ENCODE data around the gene CIB1.
"Not testable (repeated sequence)": the region's sequence is repeated elsewhere in the genome, so short reads cannot be mapped to it uniquely, and the experiment has no call there.

Gene CIB1

GRCh38 chr15:90201130-90201943, 32.4 kb downstream of the CIB1 start, which contains the start of gene SEMA4B:
TSS of gene SEMA4B (plus strand) at chr15:90201330. CDS start at chr15:90201579, 249 bp downstream.
- DNase-seq: peak; percentile 77
- Mint-ChIP-seq H3K4me1 (peaks cover 20% of the 10 kb centered on the region), H3K27me3 (no peaks in the 10 kb centered on the region)

GRCh38 chr15:90200534-90201129, 33.1 kb downstream of the CIB1 start:
- DNase-seq: peak; percentile 20
- peaks cover 20% of the 10 kb centered on the region for H3K4me1 Mint-ChIP-seq
- H3K9me3 Mint-ChIP-seq: no peaks in the 10 kb centered on the region

More at GRCh38 chr15:90201130-90201943, 32.4 kb downstream of the CIB1 start, which contains the start of gene SEMA4B:
- peak; percentile 89 for ATAC-seq
- Mint-ChIP-seq H3K4me3 (peak within 1 kb of the TSS; percentile 82), H3K9me3 (no peaks in the 10 kb centered on the region), H3K36me3 (ENCODE audit: low read depth) (no peaks in the 10 kb centered on the region), H3K27ac (peak within 1 kb of the TSS; percentile 52)

GRCh38 chr15:90194655-90195054, 39.1 kb downstream of the CIB1 start:
- ATAC-seq (no peak), DNase-seq (no peak)
- Mint-ChIP-seq H3K36me3 (ENCODE audit: low read depth) (no peaks in the 10 kb centered on the region), H3K27ac (no peak overlapping the region), H3K4me1 (peaks cover 33% of the 10 kb centered on the region), H3K9me3 (no peaks in the 10 kb centered on the region), H3K4me3 (no peak overlapping the region), H3K27me3 (no peaks in the 10 kb centered on the region)

More at GRCh38 chr15:90200534-90201129, 33.1 kb downstream of the CIB1 start:
- peak overlapping the region; percentile 52 for H3K27ac Mint-ChIP-seq
- no peaks in the 10 kb centered on the region for H3K36me3 Mint-ChIP-seq (ENCODE audit: low read depth)
- H3K4me3 Mint-ChIP-seq: peak overlapping the region; percentile 82
- ATAC-seq: no peak
- no peaks in the 10 kb centered on the region for H3K27me3 Mint-ChIP-seq

GRCh38 chr15:90192961-90193786, 40.6 kb downstream of the CIB1 start:
- Mint-ChIP-seq H3K27ac (no peak overlapping the region), H3K4me1 (peaks cover 33% of the 10 kb centered on the region), H3K36me3 (ENCODE audit: low read depth) (no peaks in the 10 kb centered on the region), H3K9me3 (no peaks in the 10 kb centered on the region), H3K4me3 (peak overlapping the region; percentile 13), H3K27me3 (no peaks in the 10 kb centered on the region)
- DNase-seq (peak; percentile 22), ATAC-seq (peak; percentile 22)

- peak; percentile 67 for ATAC-seq
- Mint-ChIP-seq H3K9me3 (no peaks in the 10 kb centered on the region), H3K27me3 (no peaks in the 10 kb centered on the region), H3K4me1 (peaks cover 33% of the 10 kb centered on the region), H3K4me3 (peak overlapping the region; percentile 14), H3K36me3 (ENCODE audit: low read depth) (no peaks in the 10 kb centered on the region), H3K27ac (peak overlapping the region; percentile 57)
- peak; percentile 38 for DNase-seq
Measured at GRCh38 chr15:90191794-90192509, 41.8 kb downstream of the CIB1 start.

GRCh38 chr15:90191344-90191687, 42.4 kb downstream of the CIB1 start:
- H3K4me1 Mint-ChIP-seq: peaks cover 31% of the 10 kb centered on the region
- H3K9me3 Mint-ChIP-seq: no peaks in the 10 kb centered on the region
- no peaks in the 10 kb centered on the region for H3K27me3 Mint-ChIP-seq
- ATAC-seq: no peak
- DNase-seq: no peak
- H3K4me3 Mint-ChIP-seq: no peak overlapping the region
- no peak overlapping the region for H3K27ac Mint-ChIP-seq
- H3K36me3 Mint-ChIP-seq (ENCODE audit: low read depth): no peaks in the 10 kb centered on the region

GRCh38 chr15:90190606-90191343, 43.0 kb downstream of the CIB1 start:
- no peak overlapping the region for H3K4me3 Mint-ChIP-seq
- DNase-seq: no peak
- no peaks in the 10 kb centered on the region for H3K36me3 Mint-ChIP-seq (ENCODE audit: low read depth)
- H3K9me3 Mint-ChIP-seq: no peaks in the 10 kb centered on the region
- no peak for ATAC-seq
- H3K4me1 Mint-ChIP-seq: peaks cover 31% of the 10 kb centered on the region
- H3K27ac Mint-ChIP-seq: peak overlapping the region; percentile 29
- H3K27me3 Mint-ChIP-seq: no peaks in the 10 kb centered on the region

- ATAC-seq (no peak), DNase-seq (no peak)
- Mint-ChIP-seq H3K27ac (peak overlapping the region; percentile 29), H3K9me3 (no peaks in the 10 kb centered on the region), H3K4me1 (peaks cover 37% of the 10 kb centered on the region), H3K36me3 (ENCODE audit: low read depth) (no peaks in the 10 kb centered on the region), H3K4me3 (no peak overlapping the region), H3K27me3 (no peaks in the 10 kb centered on the region)
Measured at GRCh38 chr15:90189781-90190467, 43.8 kb downstream of the CIB1 start.

GRCh38 chr15:90188914-90189748, 44.6 kb downstream of the CIB1 start:
- Mint-ChIP-seq H3K4me1 (peaks cover 35% of the 10 kb centered on the region), H3K9me3 (no peaks in the 10 kb centered on the region), H3K4me3 (no peak overlapping the region), H3K27me3 (no peaks in the 10 kb centered on the region), H3K27ac (no peak overlapping the region), H3K36me3 (ENCODE audit: low read depth) (no peaks in the 10 kb centered on the region)
- ATAC-seq: no peak
- no peak for DNase-seq

- peaks cover 34% of the 10 kb centered on the region for H3K4me1 Mint-ChIP-seq
- not testable (repeated sequence) for H3K9me3 Mint-ChIP-seq; H3K36me3 Mint-ChIP-seq (ENCODE audit: low read depth); H3K4me3 Mint-ChIP-seq; H3K27ac Mint-ChIP-seq; DNase-seq; ATAC-seq; H3K27me3 Mint-ChIP-seq
Measured at GRCh38 chr15:90188065-90188464, 45.7 kb downstream of the CIB1 start.

GRCh38 chr15:90187257-90187868, 46.4 kb downstream of the CIB1 start:
- Mint-ChIP-seq H3K27ac (no peak overlapping the region), H3K27me3 (no peaks in the 10 kb centered on the region), H3K9me3 (no peaks in the 10 kb centered on the region), H3K4me3 (no peak overlapping the region), H3K4me1 (peaks cover 27% of the 10 kb centered on the region), H3K36me3 (ENCODE audit: low read depth) (no peaks in the 10 kb centered on the region)
- ATAC-seq: no peak
- no peak for DNase-seq

Measured in activated naive CD8-positive, alpha-beta T cell treated with anti-CD3 and anti-CD28 coated beads, Interleukin-2, amount 50 U/mL, for 24 hours (primary cell).